HepG2 (cell line): ENCODE measurements around the gene USE1. TPM values are rescaled to one million over a fixed set of nuclear protein-coding genes. Genes with fewer than 3 reads are reported as not detected.

Experiments
- KAT2B ChIP-seq: fragments of 150-350 bp; IDR thresholded peaks from 2 replicates; pipeline ENCODE4 v1.6.1; 2014; ENCODE audit warnings: low read depth, low read length, borderline replicate concordance
- MXD3 ChIP-seq: IDR thresholded peaks from 2 replicates; pipeline ENCODE4 v1.6.1; 2016; ENCODE audit warnings: mild to moderate bottlenecking, missing biosample characterization, missing genetic modification reagents
- MXI1 ChIP-seq: IDR thresholded peaks from 3 replicates; pipeline ENCODE4 v1.6.1; 2012; ENCODE audit warnings: low read depth, low read length, inconsistent platforms, borderline replicate concordance
- MYC ChIP-seq: sonication (generic); formaldehyde crosslinking; IDR thresholded peaks from 2 replicates; pipeline ENCODE4 v1.9.0; 2021; ENCODE audit warnings: missing genetic modification reagents, borderline replicate concordance
- NFKBIZ ChIP-seq: IDR thresholded peaks from 2 replicates; pipeline ENCODE4 v1.6.1; 2018; ENCODE audit warnings: missing genetic modification reagents, missing compliant biosample characterization
- PLSCR1 ChIP-seq: sonication (generic); formaldehyde crosslinking; IDR thresholded peaks from 2 replicates; pipeline ENCODE4 v1.5.0; 2020; ENCODE audit warnings: missing genetic modification reagents, mild to moderate bottlenecking, borderline replicate concordance
- SMARCC2 ChIP-seq: fragments of 450-650 bp; IDR thresholded peaks from 2 replicates; pipeline ENCODE4 v1.6.1; 2017; ENCODE audit warnings: antibody characterized with exemption, mild to moderate bottlenecking
- SPEN ChIP-seq: sonication (generic); formaldehyde crosslinking; IDR thresholded peaks from 2 replicates; pipeline ENCODE4 v1.5.1; 2020; ENCODE audit warnings: low read depth, mild to moderate bottlenecking, missing genetic modification reagents
- SRY ChIP-seq: sonication (generic); formaldehyde crosslinking; IDR thresholded peaks from 2 replicates; pipeline ENCODE4 v1.8.0; 2022; ENCODE audit warnings: mild to moderate bottlenecking, missing genetic modification reagents
- TERF1 ChIP-seq: sonication (generic); formaldehyde crosslinking; IDR thresholded peaks from 2 replicates; pipeline ENCODE4 v1.8.0; 2022; ENCODE audit warnings: mild to moderate bottlenecking, missing genetic modification reagents, moderate library complexity
- TFE3 ChIP-seq: IDR thresholded peaks from 2 replicates; pipeline ENCODE4 v1.6.1; 2016
- UBTF ChIP-seq: sonication (generic); formaldehyde crosslinking; IDR thresholded peaks from 2 replicates; pipeline ENCODE4 v1.4.0; 2020; ENCODE audit warnings: mild to moderate bottlenecking, missing genetic modification reagents
- ZFP41 ChIP-seq: sonication (generic); formaldehyde crosslinking; IDR thresholded peaks from 2 replicates; pipeline ENCODE4 v1.4.0; 2020; ENCODE audit warnings: mild to moderate bottlenecking, missing genetic modification reagents, borderline replicate concordance
- ZKSCAN8 ChIP-seq: IDR thresholded peaks from 2 replicates; pipeline ENCODE4 v1.6.1; 2016; ENCODE audit warnings: borderline replicate concordance, missing genetic modification reagents, missing compliant biosample characterization
- ZNF441 ChIP-seq: sonication (generic); formaldehyde crosslinking; IDR thresholded peaks from 2 replicates; pipeline ENCODE4 v1.7.0; 2021; ENCODE audit warnings: missing genetic modification reagents, borderline replicate concordance
- ZNF607 ChIP-seq: sonication (generic); formaldehyde crosslinking; IDR thresholded peaks from 2 replicates; pipeline ENCODE4 v1.5.1; 2020; ENCODE audit warnings: missing genetic modification reagents, mild to moderate bottlenecking, borderline replicate concordance
- ZNF713 ChIP-seq: sonication (generic); formaldehyde crosslinking; IDR thresholded peaks from 2 replicates; pipeline ENCODE4 v1.4.0; 2020; ENCODE audit warnings: mild to moderate bottlenecking, missing genetic modification reagents
- ZNF747 ChIP-seq: sonication (generic); formaldehyde crosslinking; IDR thresholded peaks from 2 replicates; pipeline ENCODE4 v1.8.1; 2023; ENCODE audit warnings: missing genetic modification reagents, mild to moderate bottlenecking, borderline replicate concordance
- ZSCAN21 ChIP-seq: sonication (generic); formaldehyde crosslinking; IDR thresholded peaks from 2 replicates; pipeline ENCODE4 v1.8.0; 2022; ENCODE audit warnings: mild to moderate bottlenecking, missing genetic modification reagents, moderate library complexity, borderline replicate concordance
- ZSCAN31 ChIP-seq: sonication (generic); formaldehyde crosslinking; IDR thresholded peaks from 2 replicates; pipeline ENCODE4 v1.5.0; 2020; ENCODE audit warnings: low read depth, mild to moderate bottlenecking, missing genetic modification reagents
- ZXDC ChIP-seq: sonication (generic); formaldehyde crosslinking; IDR thresholded peaks from 2 replicates; pipeline ENCODE4 v1.5.0; 2020; ENCODE audit warnings: mild to moderate bottlenecking, missing genetic modification reagents
- polyA plus RNA-seq, 8 experiments: library from polyadenylated mRNA; depleted of rRNA in 3 of 8; stranded (reverse) in 7 of 8; unstranded in 1 of 8; fragments of >200 nt; fragmentation: Illumina TruSeq in 4 of 8; extraction: Trizol in 4 of 8; gene quantifications; 2 replicates each; pipeline versions ENCODE4 v1.2.1 to v1.2.3, GENCODE V29; 2011 to 2016; ENCODE audit warnings: low read depth in 4 of 8, missing spikeins in 1 of 8, mixed read lengths in 1 of 8; ENCODE audit not compliant: insufficient read depth in 1 of 8
- total RNA-seq, 5 experiments: library from RNA; depleted of rRNA; stranded (reverse); fragments of >200 nt; fragmentation: Illumina TruSeq; extraction: Trizol; gene quantifications; 2 replicates each; pipeline ENCODE4 v1.2.3, GENCODE V29; 2016; ENCODE audit warnings: low read depth in 1 of 5

Gene USE1
- total and polyA plus RNA-seq, 2 of the 13 experiments (the other 11 are each of a cell fraction or from before 2014, with no cell fraction given): 9.9 to 17.6 TPM

GRCh38 chr19:17255150-17255621 is 40.0 kb downstream of the USE1 start (continued):
- TF ChIP-seq ZNF747 (CRISPR knock-in tag) (0 out of 2 replicates have a peak, but pooled peaks have one; percentile 67), ZSCAN21 (no peak), ZNF713 (CRISPR knock-in tag) (no peak), MXD3 (CRISPR knock-in tag) (peak; percentile 66; the same call in 1 of the 2 replicates), SPEN (CRISPR knock-in tag) (peak; percentile 43; the same call in 1 of the 2 replicates), KAT2B (no peak), MYC (CRISPR knock-in tag) (peak; percentile 71; the same call in 1 of the 2 replicates), SRY (CRISPR knock-in tag) (no peak), ZKSCAN8 (CRISPR knock-in tag) (no peak; the same call in 1 of the 2 replicates), TERF1 (CRISPR knock-in tag) (no peak), PLSCR1 (CRISPR knock-in tag) (no peak), SMARCC2 (no peak), ZNF607 (CRISPR knock-in tag) (no peak), ZSCAN31 (CRISPR knock-in tag) (peak; percentile 58; the same call in 1 of the 2 replicates), ZFP41 (CRISPR knock-in tag) (no peak), MXI1 (peak; percentile 13; the same call in 1 of the 3 replicates), TFE3 (CRISPR knock-in tag) (peak; percentile 72; the same call in 1 of the 2 replicates), ZNF441 (CRISPR knock-in tag) (peak; percentile 93), ZXDC (CRISPR knock-in tag) (no peak), NFKBIZ (CRISPR knock-in tag) (no peak), UBTF (CRISPR knock-in tag) (peak; percentile 78)
